Esophagus muscularis mucosa (tissue), 4 donors: ENCODE measurements around the gene DNAJC11. TPM values are rescaled to one million over a fixed set of nuclear protein-coding genes. Genes with fewer than 3 reads are reported as not detected.

ENCODE experiments used
- DNase-seq: peaks from one replicate; pipeline ENCODE4 v3.0.0-alpha.2; 2017; ENCODE audit errors: extremely low spot score
- H3K27ac ChIP-seq, 4 donors: fragments of 200-600 bp; sonication (generic); replicated peaks in 1 of 4; 1 replicate in 3 of 4; 2 replicates in 1 of 4; pipeline ENCODE4 v1.5.1; 2016 to 2019; ENCODE audit warnings: mild to moderate bottlenecking in 1 of 4
- H3K27me3 ChIP-seq, 4 donors: fragments of 200-600 bp; sonication (generic); one replicate each; pipeline versions ENCODE4 v1.5.1 to v1.6.0; 2016 to 2019
- H3K36me3 ChIP-seq, 4 donors: fragments of 200-600 bp; sonication (generic); one replicate each; pipeline ENCODE4 v1.5.1; 2016 to 2019
- H3K4me1 ChIP-seq, 4 donors: fragments of 200-600 bp; sonication (generic); one replicate each; pipeline ENCODE4 v1.5.1; 2016 to 2019
- H3K4me3 ChIP-seq, 4 donors: fragments of 200-600 bp; sonication (generic); 1 replicate in 2 of 4; 2 replicates in 2 of 4; pipeline ENCODE4 v1.5.1; 2016 to 2019; ENCODE audit warnings: mild to moderate bottlenecking in 4 of 4, moderate library complexity in 1 of 4
- H3K9me3 ChIP-seq, 4 donors: fragments of 200-600 bp; sonication (generic); 1 replicate in 3 of 4; 2 replicates in 1 of 4; pipeline ENCODE4 v1.5.1; 2016 to 2019
- EP300 ChIP-seq: sonication (generic); formaldehyde crosslinking; IDR thresholded peaks from one replicate; pipeline ENCODE4 v1.6.1; 2017; ENCODE audit warnings: antibody characterized with exemption
- POLR2A ChIP-seq: fragments of 450-650 bp; IDR thresholded peaks from one replicate; pipeline ENCODE4 v1.6.1; 2017; ENCODE audit warnings: antibody characterized with exemption, moderate library complexity, mild to moderate bottlenecking, low read depth
- POLR2AphosphoS5 ChIP-seq, 2 donors: sonication (generic); formaldehyde crosslinking; IDR thresholded peaks; one replicate each; pipeline ENCODE4 v1.6.1; 2017; ENCODE audit warnings: antibody characterized with exemption in 2 of 2
- WGBS: methylation state at CpG from one replicate; pipeline ENCODE4 v1.1.5; 2018; 5-methylcytosine and 5-hydroxymethylcytosine counted together
- intact Hi-C: fragments of 100-400 bp; cut with DNase I; formaldehyde crosslinking; loops from one replicate; pipeline ENCODE4 v1.15.1; 2023
- total RNA-seq, 4 donors: library from RNA; depleted of rRNA; stranded (reverse); fragments of >200 nt; gene quantifications; one replicate each; pipeline versions ENCODE4 v1.1.0 to v1.2.1, GENCODE V29; 2016
- TF ChIP-seq, protein P1 (sequence below), 3 experiments: fragments of 200-600 bp in 2 of 3; fragments of 450-650 bp in 1 of 3; sonication (generic) in 2 of 3; IDR thresholded peaks; one replicate each; pipeline ENCODE4 v1.5.1; 2017 to 2019; ENCODE audit warnings: antibody characterized with exemption in 3 of 3, mild to moderate bottlenecking in 2 of 3, moderate library complexity in 1 of 3

The DNAJC11 gene
- total RNA-seq, 4 donors from 2014 or later = 19.4 to 37.8 (median 29.0) TPM

DNA sequence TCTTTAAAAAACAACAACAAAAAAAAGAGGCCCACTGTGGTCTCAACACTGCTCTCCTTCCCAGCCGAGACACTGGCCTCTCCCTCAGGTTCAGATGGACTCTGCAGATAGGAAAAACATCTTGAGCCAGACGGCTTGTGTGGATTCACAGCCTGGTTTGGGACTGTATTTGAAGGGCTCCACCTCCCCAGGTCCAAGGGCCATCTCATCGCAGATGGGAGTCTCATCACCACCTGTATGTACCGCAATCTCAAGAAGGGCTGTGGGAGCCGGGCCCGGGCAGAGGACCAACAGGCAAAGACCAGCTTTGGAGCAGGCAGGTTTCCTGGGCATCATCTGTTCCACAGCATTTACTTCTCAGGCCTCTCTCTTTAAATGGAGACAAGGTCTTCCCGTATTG lies 111.6 kb downstream of the DNAJC11 start:
- 83% methylated on average over 6 of the region's 7 CpGs for WGBS
- H3K4me3 ChIP-seq = no peak overlapping the region
- no peak for DNase-seq
- no peaks in the 10 kb centered on the region for H3K27me3 ChIP-seq
- no peaks in the 10 kb centered on the region for H3K9me3 ChIP-seq
- intact Hi-C loops = no loop called here
- H3K4me1 ChIP-seq = peaks cover 62 to 83% (median 69%) of the 10 kb centered on the region in 4 donors
- TF ChIP-seq EP300 = no peak
- TF ChIP-seq POLR2AphosphoS5 (IDR thresholded peaks at IDR 0.05) = no peak
- TF ChIP-seq, protein P1, sequence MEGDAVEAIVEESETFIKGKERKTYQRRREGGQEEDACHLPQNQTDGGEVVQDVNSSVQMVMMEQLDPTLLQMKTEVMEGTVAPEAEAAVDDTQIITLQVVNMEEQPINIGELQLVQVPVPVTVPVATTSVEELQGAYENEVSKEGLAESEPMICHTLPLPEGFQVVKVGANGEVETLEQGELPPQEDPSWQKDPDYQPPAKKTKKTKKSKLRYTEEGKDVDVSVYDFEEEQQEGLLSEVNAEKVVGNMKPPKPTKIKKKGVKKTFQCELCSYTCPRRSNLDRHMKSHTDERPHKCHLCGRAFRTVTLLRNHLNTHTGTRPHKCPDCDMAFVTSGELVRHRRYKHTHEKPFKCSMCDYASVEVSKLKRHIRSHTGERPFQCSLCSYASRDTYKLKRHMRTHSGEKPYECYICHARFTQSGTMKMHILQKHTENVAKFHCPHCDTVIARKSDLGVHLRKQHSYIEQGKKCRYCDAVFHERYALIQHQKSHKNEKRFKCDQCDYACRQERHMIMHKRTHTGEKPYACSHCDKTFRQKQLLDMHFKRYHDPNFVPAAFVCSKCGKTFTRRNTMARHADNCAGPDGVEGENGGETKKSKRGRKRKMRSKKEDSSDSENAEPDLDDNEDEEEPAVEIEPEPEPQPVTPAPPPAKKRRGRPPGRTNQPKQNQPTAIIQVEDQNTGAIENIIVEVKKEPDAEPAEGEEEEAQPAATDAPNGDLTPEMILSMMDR (IDR thresholded peaks at IDR 0.05) = no peak
- TF ChIP-seq POLR2A = no peak
- peak overlapping the region in 2 of 4 donors; percentile 29 to 65 for H3K27ac ChIP-seq
- peaks cover 53 to 80% (median 78%) of the 10 kb centered on the region in 4 donors for H3K36me3 ChIP-seq

DNA sequence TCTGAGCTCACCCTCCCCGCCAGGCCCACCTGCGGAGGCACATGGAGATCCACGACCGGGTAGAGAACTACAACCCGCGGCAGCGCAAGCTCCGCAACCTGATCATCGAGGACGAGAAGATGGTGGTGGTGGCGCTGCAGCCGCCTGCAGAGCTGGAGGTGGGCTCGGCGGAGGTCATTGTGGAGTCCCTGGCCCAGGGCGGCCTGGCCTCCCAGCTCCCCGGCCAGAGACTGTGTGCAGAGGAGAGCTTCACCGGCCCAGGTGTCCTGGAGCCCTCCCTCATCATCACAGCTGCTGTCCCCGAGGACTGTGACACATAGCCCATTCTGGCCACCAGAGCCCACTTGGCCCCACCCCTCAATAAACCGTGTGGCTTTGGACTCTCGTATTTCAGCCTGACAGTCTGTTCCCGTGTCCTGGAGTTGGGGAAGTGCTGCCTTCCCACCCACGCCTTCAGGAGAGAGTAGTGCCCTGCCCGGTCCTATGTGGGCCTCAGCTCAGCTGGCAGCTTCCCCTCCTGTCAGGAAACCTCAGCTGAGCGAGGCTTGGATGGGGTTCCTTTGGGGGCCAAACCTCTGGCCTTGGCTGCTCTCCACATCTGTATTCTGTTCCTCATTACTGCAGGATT lies 112.6 kb downstream of the DNAJC11 start:
- Histone ChIP-seq H3K4me3 (no peak overlapping the region), H3K27ac (peak overlapping the region in 3 of 4 donors; percentile 10 to 65 (median 29)), H3K9me3 (no peaks in the 10 kb centered on the region), H3K27me3 (no peaks in the 10 kb centered on the region), H3K4me1 (peaks cover 56 to 88% (median 67%) of the 10 kb centered on the region in 4 donors), H3K36me3 (peaks cover 42 to 75% (median 68%) of the 10 kb centered on the region in 4 donors)
- DNase-seq = no peak
- WGBS = 77% methylated on average over 21 of the region's 24 CpGs
- TF ChIP-seq POLR2AphosphoS5 (IDR thresholded peaks at IDR 0.05) = no peak
- TF ChIP-seq EP300 = no peak
- TF ChIP-seq POLR2A = no peak
- TF ChIP-seq, protein P1 (IDR thresholded peaks at IDR 0.05) = no peak
- intact Hi-C loops = no loop called here

DNA sequence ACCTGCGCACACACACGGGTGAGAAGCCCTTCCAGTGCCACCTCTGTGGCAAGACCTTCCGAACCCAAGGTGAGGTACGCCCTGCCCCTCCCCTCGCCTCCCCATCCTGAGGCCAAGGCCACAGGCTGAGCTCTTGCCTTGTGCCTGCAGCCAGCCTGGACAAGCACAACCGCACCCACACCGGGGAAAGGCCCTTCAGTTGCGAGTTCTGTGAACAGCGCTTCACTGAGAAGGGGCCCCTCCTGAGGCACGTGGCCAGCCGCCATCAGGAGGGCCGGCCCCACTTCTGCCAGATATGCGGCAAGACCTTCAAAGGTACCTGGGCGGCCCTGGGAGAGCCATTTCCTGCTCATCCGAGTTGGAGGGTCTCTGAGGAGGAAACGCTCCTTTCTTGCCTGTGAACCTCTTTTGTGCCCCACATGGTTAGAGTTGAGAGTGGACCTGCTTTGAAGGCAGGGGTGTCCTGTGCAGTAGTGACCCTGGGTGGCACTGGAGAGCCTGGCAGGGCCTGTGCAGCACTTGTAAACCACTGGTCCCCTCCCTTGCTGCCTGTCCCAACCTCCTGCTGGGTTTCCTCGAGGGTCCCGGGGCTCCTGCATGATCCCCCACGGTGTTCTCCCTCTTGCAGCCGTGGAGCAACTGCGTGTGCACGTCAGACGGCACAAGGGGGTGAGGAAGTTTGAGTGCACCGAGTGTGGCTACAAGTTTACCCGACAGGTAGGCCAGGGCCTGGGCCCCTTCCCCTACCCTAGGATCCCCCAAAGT lies 113.3 kb downstream of the DNAJC11 start:
- H3K4me1 ChIP-seq = peaks cover 56 to 81% (median 65%) of the 10 kb centered on the region in 4 donors

DNA sequence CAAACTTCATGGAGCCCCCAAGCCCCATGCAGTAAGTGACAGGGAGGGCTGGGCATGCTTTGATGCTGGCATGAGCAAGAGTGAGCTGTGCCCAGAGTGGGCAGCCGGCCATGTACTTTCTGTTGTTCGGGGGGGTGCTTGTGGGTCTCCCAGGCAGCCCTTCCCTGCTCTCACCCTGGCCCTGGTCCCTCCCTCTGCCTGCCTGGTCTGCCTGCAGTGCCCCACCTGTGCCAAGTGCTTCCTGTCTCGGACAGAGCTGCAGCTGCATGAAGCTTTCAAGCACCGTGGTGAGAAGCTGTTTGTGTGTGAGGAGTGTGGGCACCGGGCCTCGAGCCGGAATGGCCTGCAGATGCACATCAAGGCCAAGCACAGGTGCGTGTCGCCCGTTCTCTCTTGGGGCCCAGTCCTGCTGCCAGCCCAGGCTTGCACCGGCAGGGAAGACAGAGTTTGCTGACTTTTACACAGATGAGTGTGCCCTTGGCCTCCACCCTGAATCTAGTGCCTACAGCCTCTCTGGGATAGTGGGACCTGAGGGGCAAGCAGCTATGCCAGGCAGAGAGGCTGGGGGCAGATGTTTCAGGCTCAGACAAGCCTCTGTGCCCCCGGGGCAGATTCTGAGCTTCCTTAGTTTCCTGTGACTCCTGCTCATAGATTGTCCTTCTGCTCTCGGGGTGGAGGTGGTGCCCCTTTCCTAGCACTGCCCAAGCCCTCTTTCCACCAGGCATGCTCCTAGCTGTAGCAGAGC lies 114.2 kb downstream of the DNAJC11 start:
- intact Hi-C loops = no loop called here
- Histone ChIP-seq H3K36me3 (peaks cover 27 to 59% (median 52%) of the 10 kb centered on the region in 4 donors), H3K4me1 (peaks cover 50 to 77% (median 61%) of the 10 kb centered on the region in 4 donors), H3K27me3 (no peaks in the 10 kb centered on the region), H3K27ac (peak overlapping the region; percentile 50 to 65 (median 54)), H3K9me3 (no peaks in the 10 kb centered on the region), H3K4me3 (no peak overlapping the region)
- TF ChIP-seq POLR2AphosphoS5 (IDR thresholded peaks at IDR 0.05) = no peak
- no peak for TF ChIP-seq EP300
- no peak for TF ChIP-seq POLR2A
- TF ChIP-seq, protein P1 (IDR thresholded peaks at IDR 0.05) = no peak
- no peak for DNase-seq
- 100% methylated on average over 1 of the region's 13 CpGs for WGBS

More for the DNA sequence above, 113.3 kb downstream of the DNAJC11 start:
- Histone ChIP-seq H3K36me3 (peaks cover 35 to 68% (median 61%) of the 10 kb centered on the region in 4 donors), H3K27ac (peak overlapping the region in 3 of 4 donors; percentile 50 to 65 (median 57)), H3K27me3 (no peaks in the 10 kb centered on the region), H3K4me3 (no peak overlapping the region), H3K9me3 (no peaks in the 10 kb centered on the region)
- TF ChIP-seq POLR2A (no peak), POLR2AphosphoS5 (IDR thresholded peaks at IDR 0.05) (no peak), EP300 (no peak)
- TF ChIP-seq, protein P1 (IDR thresholded peaks at IDR 0.05) = no peak
- no peak for DNase-seq
- WGBS = 80% methylated on average over 18 of the region's 25 CpGs
- intact Hi-C loops = no loop called here
